Muscle layer of duodenum (tissue), 2 donors: Measurements from ENCODE around the gene KCNAB1.
"Not testable (repeated sequence)": the region's sequence is repeated elsewhere in the genome, so short reads cannot be mapped to it uniquely, and the experiment has no call there.

Experiments
- H3K27ac ChIP-seq: one replicate; pipeline ENCODE4 v1.7.0; 2013; ENCODE audit warnings: mild to moderate bottlenecking, low read length
- H3K27me3 ChIP-seq: one replicate; pipeline ENCODE4 v1.7.0; 2013; ENCODE audit warnings: low read depth, mild to moderate bottlenecking, control low read depth, low read length
- H3K36me3 ChIP-seq, 2 donors: one replicate each; pipeline ENCODE4 v1.7.0; 2013; ENCODE audit warnings: low read length in 2 of 2, control low read depth in 1 of 2, mild to moderate bottlenecking in 1 of 2; ENCODE audit not compliant: insufficient read depth in 2 of 2, control insufficient read depth in 1 of 2
- H3K4me1 ChIP-seq, 2 donors: one replicate each; pipeline ENCODE4 v1.7.0; 2013; ENCODE audit warnings: low read length in 2 of 2, mild to moderate bottlenecking in 2 of 2, control low read depth in 1 of 2, moderate library complexity in 1 of 2; ENCODE audit not compliant: insufficient read depth in 2 of 2, control insufficient read depth in 1 of 2
- H3K4me3 ChIP-seq, 2 donors: one replicate each; pipeline ENCODE4 v1.7.0; 2013; ENCODE audit warnings: low read length in 2 of 2, low read depth in 1 of 2, mild to moderate bottlenecking in 1 of 2
- H3K9me3 ChIP-seq, 2 donors: one replicate each; pipeline ENCODE4 v1.7.0; 2013; ENCODE audit warnings: low read length in 2 of 2, control low read depth in 1 of 2, mild to moderate bottlenecking in 1 of 2; ENCODE audit not compliant: control insufficient read depth in 1 of 2
- donor health status: healthy.

The KCNAB1 gene

GRCh38 chr3:156569016-156569415, 448.6 kb downstream of the KCNAB1 start:
- H3K27ac ChIP-seq, H3K36me3 ChIP-seq, H3K27me3 ChIP-seq: not testable (repeated sequence)

GRCh38 chr3:156569881-156570280, 449.5 kb downstream of the KCNAB1 start:
- H3K27ac ChIP-seq, H3K4me1 ChIP-seq, H3K4me3 ChIP-seq, H3K27me3 ChIP-seq, H3K9me3 ChIP-seq, H3K36me3 ChIP-seq: not testable (repeated sequence)

More at GRCh38 chr3:156569016-156569415, 448.6 kb downstream of the KCNAB1 start:
- H3K4me1 ChIP-seq, H3K9me3 ChIP-seq, H3K4me3 ChIP-seq: not testable (repeated sequence)

- no peak overlapping the region for H3K27ac ChIP-seq
- no peak overlapping the region for H3K4me3 ChIP-seq
- no peaks in the 10 kb centered on the region for H3K4me1 ChIP-seq
- no peaks in the 10 kb centered on the region for H3K27me3 ChIP-seq
- no peaks in the 10 kb centered on the region for H3K9me3 ChIP-seq
- H3K36me3 ChIP-seq = no peaks in the 10 kb centered on the region
These were observed 455.3 kb downstream of the KCNAB1 start for GRCh38 chr3:156575641-156576040.

GRCh38 chr3:156576051-156576450, 455.7 kb downstream of the KCNAB1 start:
- H3K4me3 ChIP-seq = no peak overlapping the region
- no peaks in the 10 kb centered on the region for H3K4me1 ChIP-seq
- H3K9me3 ChIP-seq = no peaks in the 10 kb centered on the region
- no peak overlapping the region for H3K27ac ChIP-seq
- H3K27me3 ChIP-seq = no peaks in the 10 kb centered on the region
- H3K36me3 ChIP-seq = no peaks in the 10 kb centered on the region

DNA sequence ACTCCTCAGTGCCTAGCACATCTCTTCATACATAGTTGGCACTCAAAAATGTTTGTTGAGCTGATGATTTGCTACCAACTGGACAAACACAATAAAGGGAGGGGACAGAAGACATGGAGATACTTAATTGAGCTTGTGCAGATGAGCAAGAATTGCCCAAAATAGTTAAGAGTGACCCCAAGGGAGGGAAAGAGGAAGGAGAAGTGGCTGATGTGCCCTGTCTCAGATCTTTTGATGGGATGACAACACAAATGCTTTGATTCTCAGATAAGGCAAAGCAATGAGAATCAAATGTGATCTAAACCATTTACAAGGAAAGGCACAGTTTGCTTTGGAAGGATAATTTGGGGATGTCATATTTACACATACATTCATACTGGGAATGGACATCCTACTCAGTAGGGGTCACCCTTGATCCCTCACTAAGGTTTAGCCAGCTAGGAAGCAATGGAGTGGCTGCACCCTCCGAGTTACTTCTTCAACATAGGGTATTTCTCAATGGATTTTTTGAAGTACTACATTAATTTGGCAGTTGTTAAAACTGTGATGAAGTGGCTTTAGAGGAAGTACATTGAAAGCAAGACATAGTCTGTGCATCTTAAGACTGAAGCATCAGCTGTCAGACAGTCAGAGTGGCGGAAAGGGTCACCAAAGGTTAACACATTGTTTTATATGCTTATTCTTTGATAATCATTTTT, 456.4 kb downstream of the KCNAB1 start:
- no peak overlapping the region for H3K4me3 ChIP-seq
- no peaks in the 10 kb centered on the region for H3K27me3 ChIP-seq
- no peak overlapping the region for H3K27ac ChIP-seq
- H3K4me1 ChIP-seq = no peaks in the 10 kb centered on the region
- H3K36me3 ChIP-seq = no peaks in the 10 kb centered on the region
- H3K9me3 ChIP-seq = no peaks in the 10 kb centered on the region

- Histone ChIP-seq H3K4me1 (no peaks in the 10 kb centered on the region), H3K27ac (no peak overlapping the region), H3K9me3 (no peaks in the 10 kb centered on the region), H3K27me3 (no peaks in the 10 kb centered on the region), H3K4me3 (no peak overlapping the region), H3K36me3 (no peaks in the 10 kb centered on the region)
These were observed 457.4 kb downstream of the KCNAB1 start for GRCh38 chr3:156577736-156578135.

GRCh38 chr3:156579427-156579851, 459.1 kb downstream of the KCNAB1 start:
- H3K27me3 ChIP-seq = no peaks in the 10 kb centered on the region
- H3K4me3 ChIP-seq = no peak overlapping the region
- H3K9me3 ChIP-seq = no peaks in the 10 kb centered on the region
- H3K4me1 ChIP-seq = no peaks in the 10 kb centered on the region
- H3K36me3 ChIP-seq = no peaks in the 10 kb centered on the region
- no peak overlapping the region for H3K27ac ChIP-seq

GRCh38 chr3:156581033-156581432, 460.7 kb downstream of the KCNAB1 start:
- Histone ChIP-seq H3K36me3 (no peaks in the 10 kb centered on the region), H3K4me1 (no peaks in the 10 kb centered on the region)

GRCh38 chr3:156581954-156582353, 461.6 kb downstream of the KCNAB1 start:
- Histone ChIP-seq H3K4me1 (no peaks in the 10 kb centered on the region), H3K27me3 (no peaks in the 10 kb centered on the region), H3K36me3 (no peaks in the 10 kb centered on the region), H3K9me3 (no peaks in the 10 kb centered on the region), H3K4me3 (no peak overlapping the region), H3K27ac (no peak overlapping the region)

More at GRCh38 chr3:156581033-156581432, 460.7 kb downstream of the KCNAB1 start:
- no peak overlapping the region for H3K27ac ChIP-seq
- H3K4me3 ChIP-seq = no peak overlapping the region
- no peaks in the 10 kb centered on the region for H3K9me3 ChIP-seq
- H3K27me3 ChIP-seq = no peaks in the 10 kb centered on the region

DNA sequence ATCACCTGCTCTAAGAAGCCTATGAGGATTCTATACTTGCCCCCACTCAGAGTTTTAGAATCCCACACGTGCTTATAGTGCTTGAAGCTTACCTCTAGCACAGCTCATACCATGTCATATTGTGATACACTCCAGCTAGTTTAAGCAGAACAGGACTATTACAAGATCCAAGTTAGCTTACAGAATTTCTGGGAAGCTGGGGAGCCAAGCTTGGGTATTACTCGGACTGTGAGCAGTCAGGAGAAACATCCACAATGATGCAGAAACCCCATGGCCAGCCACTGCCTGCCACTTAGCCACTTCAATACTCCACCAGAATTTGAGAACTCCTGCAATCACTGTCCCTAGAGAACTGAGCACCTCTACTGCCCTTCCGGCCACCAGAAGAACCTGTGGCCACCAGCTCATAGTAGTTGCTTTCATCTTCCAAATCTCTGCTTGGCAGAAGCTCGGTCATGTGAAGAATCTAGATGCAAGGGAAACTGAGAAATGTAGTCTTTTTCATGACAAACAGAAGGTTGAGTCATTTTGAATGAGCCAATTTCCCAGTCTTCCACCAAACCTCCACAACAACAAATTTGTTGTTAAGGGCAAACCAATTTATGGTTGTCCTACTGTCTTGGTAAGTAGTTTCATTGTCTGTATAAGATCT, 462.3 kb downstream of the KCNAB1 start:
- no peaks in the 10 kb centered on the region for H3K27me3 ChIP-seq
- no peaks in the 10 kb centered on the region for H3K9me3 ChIP-seq
- H3K4me1 ChIP-seq = no peaks in the 10 kb centered on the region
- H3K27ac ChIP-seq = no peak overlapping the region
- no peaks in the 10 kb centered on the region for H3K36me3 ChIP-seq
- no peak overlapping the region for H3K4me3 ChIP-seq

DNA sequence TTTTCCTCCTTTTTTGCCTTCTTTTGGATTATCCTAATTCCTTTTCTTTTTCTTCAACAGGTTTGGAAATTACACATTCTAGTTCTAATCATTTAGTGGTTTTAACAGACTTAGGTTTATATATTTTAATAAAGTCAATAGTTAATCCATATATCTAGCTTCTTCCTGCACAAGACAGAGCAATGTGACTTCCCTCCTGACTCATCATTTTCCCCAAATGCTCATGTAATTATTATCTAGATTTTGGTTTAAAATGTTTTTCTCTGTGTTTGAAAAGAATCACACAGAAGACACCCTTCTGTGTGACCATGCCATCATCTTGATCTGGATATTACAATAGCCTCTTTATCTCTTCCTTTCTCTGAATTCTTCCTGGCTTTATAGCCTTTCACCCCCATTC, 463.1 kb downstream of the KCNAB1 start:
- H3K27me3 ChIP-seq = no peaks in the 10 kb centered on the region
- H3K27ac ChIP-seq = no peak overlapping the region
- no peaks in the 10 kb centered on the region for H3K9me3 ChIP-seq
- no peaks in the 10 kb centered on the region for H3K36me3 ChIP-seq
- no peak overlapping the region for H3K4me3 ChIP-seq
- H3K4me1 ChIP-seq = no peaks in the 10 kb centered on the region
